NB4 (cell line): ENCODE data around the gene NAV1.

Experiments used
- POLR2A ChIP-seq: IDR thresholded peaks from 2 replicates; pipeline ENCODE4 v1.6.1; 2011; ENCODE audit warnings: mild to moderate bottlenecking; ENCODE audit not compliant: insufficient read length; ENCODE audit errors: extremely low read depth
- TF ChIP-seq, protein P1 (sequence below): IDR thresholded peaks from one replicate; pipeline ENCODE4 v1.5.1; 2012; ENCODE audit warnings: low read depth, low read length
- TF ChIP-seq, protein P2 (sequence below): IDR thresholded peaks from 2 replicates; pipeline ENCODE4 v1.6.1; 2011; ENCODE audit warnings: low read depth, low read length

DNA sequence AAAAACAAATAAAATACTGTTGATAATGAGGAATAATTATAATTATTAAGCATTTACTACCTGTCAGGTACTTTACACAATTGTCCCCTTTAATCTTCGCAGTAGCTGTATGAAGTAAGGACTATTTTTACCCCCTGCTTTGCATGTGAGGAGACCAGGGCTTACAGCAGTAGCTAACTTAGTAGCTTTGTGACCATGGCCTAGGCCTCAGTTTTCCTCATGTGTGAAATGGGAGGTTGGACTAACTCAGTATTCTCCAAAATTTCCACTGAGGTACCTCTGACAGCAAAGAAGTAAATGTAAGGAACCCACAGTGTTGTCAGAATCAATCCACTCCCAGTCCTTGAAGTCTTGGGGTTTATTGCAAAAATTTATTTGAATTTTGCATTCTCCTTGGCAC, 28.2 kb upstream of the NAV1 start:
- TF ChIP-seq, protein P1, sequence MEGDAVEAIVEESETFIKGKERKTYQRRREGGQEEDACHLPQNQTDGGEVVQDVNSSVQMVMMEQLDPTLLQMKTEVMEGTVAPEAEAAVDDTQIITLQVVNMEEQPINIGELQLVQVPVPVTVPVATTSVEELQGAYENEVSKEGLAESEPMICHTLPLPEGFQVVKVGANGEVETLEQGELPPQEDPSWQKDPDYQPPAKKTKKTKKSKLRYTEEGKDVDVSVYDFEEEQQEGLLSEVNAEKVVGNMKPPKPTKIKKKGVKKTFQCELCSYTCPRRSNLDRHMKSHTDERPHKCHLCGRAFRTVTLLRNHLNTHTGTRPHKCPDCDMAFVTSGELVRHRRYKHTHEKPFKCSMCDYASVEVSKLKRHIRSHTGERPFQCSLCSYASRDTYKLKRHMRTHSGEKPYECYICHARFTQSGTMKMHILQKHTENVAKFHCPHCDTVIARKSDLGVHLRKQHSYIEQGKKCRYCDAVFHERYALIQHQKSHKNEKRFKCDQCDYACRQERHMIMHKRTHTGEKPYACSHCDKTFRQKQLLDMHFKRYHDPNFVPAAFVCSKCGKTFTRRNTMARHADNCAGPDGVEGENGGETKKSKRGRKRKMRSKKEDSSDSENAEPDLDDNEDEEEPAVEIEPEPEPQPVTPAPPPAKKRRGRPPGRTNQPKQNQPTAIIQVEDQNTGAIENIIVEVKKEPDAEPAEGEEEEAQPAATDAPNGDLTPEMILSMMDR: no peak
- TF ChIP-seq, protein P2, sequence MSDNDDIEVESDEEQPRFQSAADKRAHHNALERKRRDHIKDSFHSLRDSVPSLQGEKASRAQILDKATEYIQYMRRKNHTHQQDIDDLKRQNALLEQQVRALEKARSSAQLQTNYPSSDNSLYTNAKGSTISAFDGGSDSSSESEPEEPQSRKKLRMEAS: no peak
- no peak for TF ChIP-seq POLR2A
